NT2/D1 (cell line): ENCODE data around the gene EDAR.

Experiments used
- DNase-seq: peaks from one replicate; pipeline ENCODE4 v3.0.0-alpha.2; 2011; ENCODE audit warnings: low read depth, low spot score
- H3K27me3 ChIP-seq: 2 replicates; pipeline ENCODE4 v1.6.0; 2011; ENCODE audit warnings: mild to moderate bottlenecking; ENCODE audit not compliant: insufficient read length, insufficient read depth
- H3K36me3 ChIP-seq: 2 replicates; pipeline ENCODE4 v1.6.1; 2011; ENCODE audit warnings: mild to moderate bottlenecking, low read length, mixed read lengths; ENCODE audit not compliant: insufficient read depth, insufficient read length
- H3K4me1 ChIP-seq: 2 replicates; pipeline ENCODE4 v1.5.1; 2011; ENCODE audit not compliant: insufficient read depth, insufficient read length
- H3K4me3 ChIP-seq: 2 replicates; pipeline ENCODE4 v1.5.1; 2011; ENCODE audit warnings: low read depth; ENCODE audit not compliant: insufficient read length
- H3K9ac ChIP-seq: 2 replicates; pipeline ENCODE4 v1.6.0; 2011; ENCODE audit warnings: low read depth; ENCODE audit not compliant: insufficient read length
- H3K9me3 ChIP-seq: 2 replicates; pipeline ENCODE4 v1.5.1; 2011; ENCODE audit warnings: mild to moderate bottlenecking, low read length; ENCODE audit not compliant: insufficient read depth
- SUZ12 ChIP-seq: IDR thresholded peaks from 2 replicates; pipeline ENCODE4 v1.6.1; 2011; ENCODE audit not compliant: insufficient read length, insufficient read depth; ENCODE audit errors: extremely low read depth
- YY1 ChIP-seq: IDR thresholded peaks from 2 replicates; pipeline ENCODE4 v1.6.1; 2011; ENCODE audit not compliant: insufficient read length, insufficient read depth
- ZNF274 ChIP-seq: IDR thresholded peaks from 2 replicates; pipeline ENCODE4 v1.6.1; 2011; ENCODE audit warnings: mild to moderate bottlenecking, low read depth, low read length

Gene EDAR

DNA sequence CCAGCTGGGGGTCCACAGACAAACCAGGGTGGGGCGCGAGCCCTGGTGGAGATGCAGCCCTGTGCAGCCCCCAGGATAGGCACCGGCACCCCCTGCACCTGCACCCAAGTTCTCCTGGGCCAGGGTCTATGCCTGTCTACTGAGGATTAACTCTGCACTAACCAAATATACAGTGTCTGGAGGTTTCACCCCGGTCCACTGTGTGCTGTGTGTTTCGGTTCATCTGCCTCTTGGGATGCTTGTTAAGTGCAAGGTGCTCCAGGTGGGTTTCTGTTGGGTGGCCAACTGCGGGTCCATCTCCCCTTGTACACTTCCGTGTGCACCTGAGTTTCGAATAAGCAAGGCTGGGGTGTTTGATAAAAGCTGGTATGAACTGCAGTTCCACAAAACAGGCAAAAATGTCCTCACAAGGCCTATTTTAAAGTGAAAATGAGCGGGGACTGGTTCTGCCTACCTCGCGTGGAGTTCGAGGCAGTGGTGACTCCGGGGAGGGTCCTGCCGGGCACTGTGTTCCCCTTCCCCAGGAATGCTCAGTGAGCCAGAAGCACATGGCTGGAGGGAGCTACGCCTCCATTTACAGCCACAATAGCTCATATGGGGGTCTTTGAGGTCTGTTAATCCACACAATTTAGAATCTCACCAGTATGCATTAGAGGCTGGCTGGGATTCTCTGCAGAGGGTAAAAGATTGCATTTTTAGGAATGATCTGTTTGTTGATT is 70.7 kb downstream of the EDAR start:
- no peak overlapping the region for H3K4me3 ChIP-seq
- no peaks in the 10 kb centered on the region for H3K9me3 ChIP-seq
- no peak overlapping the region for H3K9ac ChIP-seq
- TF ChIP-seq YY1 (no peak), ZNF274 (no peak), SUZ12 (no peak)
- DNase-seq: no peak
- H3K27me3 ChIP-seq: no peaks in the 10 kb centered on the region
- H3K4me1 ChIP-seq: peaks cover 10% of the 10 kb centered on the region
- no peaks in the 10 kb centered on the region for H3K36me3 ChIP-seq

DNA sequence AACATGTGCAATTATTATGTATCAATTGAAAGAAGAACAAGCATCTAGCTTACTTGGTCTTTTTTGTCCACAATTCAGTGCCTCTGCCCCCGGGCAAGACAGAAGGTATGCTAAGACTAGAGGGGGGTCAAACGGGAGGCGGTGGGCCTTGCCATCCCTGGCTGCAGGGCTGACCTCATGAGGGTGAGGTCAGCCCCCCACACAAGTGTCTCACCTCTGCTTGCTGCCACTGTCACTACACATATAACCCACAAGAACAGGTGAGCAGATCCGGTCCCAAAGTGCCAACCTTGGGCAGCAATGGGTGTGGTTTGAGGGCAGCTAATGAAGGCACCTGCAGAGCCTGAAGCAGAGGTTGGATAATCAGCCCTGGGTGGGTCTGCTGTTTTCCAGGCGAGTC is 71.5 kb downstream of the EDAR start:
- TF ChIP-seq SUZ12 (no peak), ZNF274 (no peak), YY1 (no peak)

DNA sequence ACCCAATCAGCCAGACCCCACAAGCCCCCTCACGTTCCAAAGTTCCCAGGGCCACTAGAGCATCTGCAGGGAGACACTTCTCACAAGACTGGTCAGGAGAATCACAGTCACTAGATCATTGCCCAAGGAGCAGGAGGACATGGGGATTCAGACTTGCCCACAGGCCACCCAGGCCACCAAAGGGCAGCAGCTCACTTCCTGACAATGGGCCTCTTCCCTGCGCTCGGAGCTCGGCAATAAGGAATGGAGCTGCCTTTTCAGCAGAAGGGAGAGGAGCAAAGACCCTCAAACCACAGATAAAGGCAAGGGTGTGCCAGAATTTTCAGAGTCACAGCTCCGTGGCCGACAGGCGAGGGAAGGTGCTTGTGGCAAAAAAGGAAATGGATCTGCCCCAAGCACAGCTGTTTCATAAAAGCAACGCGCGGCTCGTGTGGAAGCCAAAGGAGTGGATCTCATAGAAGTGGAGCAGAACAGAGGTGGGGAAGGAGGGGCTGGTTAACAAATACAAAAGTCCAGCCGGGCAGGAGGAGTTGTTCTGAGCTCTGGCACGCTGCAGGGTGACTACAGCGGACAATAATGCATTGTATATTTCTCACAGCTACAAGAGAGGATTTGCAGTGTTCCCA is 72.1 kb downstream of the EDAR start:
- Histone ChIP-seq H3K4me3 (no peak overlapping the region), H3K4me1 (peaks cover 4% of the 10 kb centered on the region), H3K36me3 (no peaks in the 10 kb centered on the region), H3K27me3 (no peaks in the 10 kb centered on the region), H3K9me3 (no peaks in the 10 kb centered on the region), H3K9ac (no peak overlapping the region)
- TF ChIP-seq SUZ12: no peak
- TF ChIP-seq YY1: no peak
- TF ChIP-seq ZNF274: no peak
- DNase-seq: no peak

More for the DNA sequence above, 71.5 kb downstream of the EDAR start:
- Histone ChIP-seq H3K4me1 (peaks cover 7% of the 10 kb centered on the region), H3K9ac (no peak overlapping the region), H3K36me3 (no peaks in the 10 kb centered on the region), H3K4me3 (no peak overlapping the region), H3K9me3 (no peaks in the 10 kb centered on the region), H3K27me3 (no peaks in the 10 kb centered on the region)
- no peak for DNase-seq

DNA sequence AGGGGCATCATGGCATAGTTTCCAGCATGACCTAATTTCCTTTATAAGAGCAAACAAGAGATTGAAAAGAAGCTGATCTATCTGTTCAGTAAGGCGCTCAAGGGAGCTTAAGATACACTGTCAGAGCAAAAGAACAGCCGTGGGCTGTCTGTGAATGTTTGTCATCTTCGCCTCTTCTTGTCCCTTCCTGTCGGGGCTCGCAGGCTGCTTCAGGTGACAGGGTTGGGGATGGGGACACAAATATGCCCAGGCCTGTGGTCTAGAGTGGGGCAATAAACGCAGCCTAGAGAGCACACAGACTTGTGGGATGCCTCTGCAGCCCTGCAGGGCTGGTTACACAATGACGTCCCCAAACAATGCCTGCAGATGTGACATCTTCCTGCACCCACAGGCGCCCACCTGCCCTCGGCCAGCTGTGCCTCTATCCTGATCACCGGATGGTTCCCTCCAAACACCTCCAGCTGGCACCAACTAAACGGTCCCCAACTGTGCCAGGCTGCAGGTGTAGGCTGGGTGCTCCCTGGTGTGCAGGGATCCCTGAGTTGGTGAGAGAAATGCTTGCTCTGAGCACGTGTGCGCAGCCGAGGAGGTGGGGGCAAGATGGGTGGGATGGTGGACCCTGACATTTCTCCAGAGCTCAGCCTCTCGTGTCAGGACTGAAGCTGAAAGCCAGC is 72.8 kb downstream of the EDAR start:
- no peak overlapping the region for H3K9ac ChIP-seq
- no peaks in the 10 kb centered on the region for H3K9me3 ChIP-seq
- H3K27me3 ChIP-seq: no peaks in the 10 kb centered on the region
- TF ChIP-seq SUZ12 (no peak), ZNF274 (no peak), YY1 (no peak)
- no peaks in the 10 kb centered on the region for H3K36me3 ChIP-seq
- no peak for DNase-seq
- no peak overlapping the region for H3K4me3 ChIP-seq
- peaks cover 4% of the 10 kb centered on the region for H3K4me1 ChIP-seq

DNA sequence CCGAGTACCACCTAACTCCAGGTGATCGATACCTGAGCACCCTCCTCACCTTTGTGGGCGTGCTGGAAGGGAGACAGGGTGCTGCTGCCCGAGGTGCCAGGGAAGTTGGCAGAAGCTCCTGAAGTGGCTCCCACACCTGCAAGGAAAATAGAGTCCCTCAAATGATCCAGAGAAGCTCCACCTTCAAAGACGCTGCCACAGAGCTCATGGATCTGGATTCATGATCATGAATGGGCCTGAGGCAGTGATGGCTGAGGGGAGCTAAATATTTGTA is 76.5 kb downstream of the EDAR start:
- DNase-seq: no peak
- H3K36me3 ChIP-seq: no peaks in the 10 kb centered on the region

DNA sequence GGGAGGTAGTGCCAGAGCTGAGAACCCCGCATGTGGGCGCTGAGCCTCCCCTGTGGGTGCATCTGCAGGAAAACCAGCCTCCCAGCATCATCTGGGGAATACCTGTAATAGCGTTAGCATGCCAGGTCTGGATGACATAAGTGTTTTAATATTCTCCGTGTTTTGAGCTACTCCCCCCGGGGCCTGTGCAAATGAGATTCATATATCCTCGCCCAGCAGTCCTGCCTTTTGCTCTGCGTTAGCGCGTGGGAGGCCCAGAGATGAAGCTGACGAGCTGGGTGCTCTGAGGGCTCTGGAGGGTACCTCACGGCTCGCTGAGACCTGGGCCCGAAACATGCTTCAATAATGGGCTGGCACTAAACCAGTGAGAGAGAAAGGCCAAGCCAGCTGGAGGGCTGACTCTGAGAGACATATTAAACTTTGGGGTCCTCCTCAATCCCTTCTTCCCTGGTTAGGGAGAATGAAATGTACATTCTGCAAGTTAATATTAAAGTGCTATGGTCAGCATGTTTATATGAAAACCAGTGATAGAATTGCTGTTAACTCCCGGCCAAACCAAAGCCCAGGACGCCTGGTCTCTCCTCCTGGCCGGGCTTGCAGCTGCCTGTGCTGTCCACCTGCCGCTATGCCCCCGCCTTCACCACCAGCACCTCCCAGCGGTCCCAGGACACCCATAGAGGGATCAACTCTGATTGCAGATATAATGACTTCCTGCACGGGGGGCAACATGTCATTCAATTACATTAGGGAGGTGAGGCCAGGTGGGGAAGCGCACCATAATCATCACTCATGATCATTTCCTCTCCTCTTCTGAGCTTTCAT is 77.0 kb downstream of the EDAR start:
- Histone ChIP-seq H3K27me3 (no peaks in the 10 kb centered on the region), H3K36me3 (no peaks in the 10 kb centered on the region), H3K9me3 (no peaks in the 10 kb centered on the region), H3K4me3 (no peak overlapping the region), H3K4me1 (no peaks in the 10 kb centered on the region), H3K9ac (no peak overlapping the region)
- TF ChIP-seq ZNF274 (no peak), SUZ12 (no peak), YY1 (no peak)
- no peak for DNase-seq

More for the DNA sequence above, 76.5 kb downstream of the EDAR start:
- no peak for TF ChIP-seq ZNF274
- no peak for TF ChIP-seq YY1
- no peak for TF ChIP-seq SUZ12
- H3K4me1 ChIP-seq: no peaks in the 10 kb centered on the region
- H3K9me3 ChIP-seq: no peaks in the 10 kb centered on the region
- H3K9ac ChIP-seq: no peak overlapping the region
- H3K27me3 ChIP-seq: no peaks in the 10 kb centered on the region
- H3K4me3 ChIP-seq: no peak overlapping the region
